H9 (cell line): Measurements from ENCODE around the gene MLIP. TPM values are rescaled to one million over a fixed set of nuclear protein-coding genes. Genes with fewer than 3 reads are reported as not detected.

ENCODE experiments used
- DNase-seq: peaks from one replicate; pipeline ENCODE4 v3.0.0-alpha.2; 2017
- H2AFZ ChIP-seq: one replicate; pipeline ENCODE4 v1.6.1; 2013; ENCODE audit warnings: mild to moderate bottlenecking, low read length, control low read depth, moderate library complexity
- H2AK5ac ChIP-seq: 2 replicates; pipeline ENCODE4 v1.6.1; 2013; ENCODE audit warnings: low read length, control low read depth, mixed read lengths; ENCODE audit not compliant: insufficient read length
- H2BK120ac ChIP-seq: one replicate; pipeline ENCODE4 v1.6.1; 2013; ENCODE audit warnings: low read depth, mild to moderate bottlenecking, low read length, control low read depth, inconsistent platforms; ENCODE audit not compliant: poor library complexity, severe bottlenecking
- H2BK12ac ChIP-seq: 2 replicates; pipeline ENCODE4 v1.6.1; 2013; ENCODE audit warnings: low read length, control low read depth, mixed read lengths, low read depth; ENCODE audit not compliant: insufficient read length
- H2BK15ac ChIP-seq: 2 replicates; pipeline ENCODE4 v1.6.1; 2013; ENCODE audit warnings: low read depth, low read length, control low read depth
- H2BK20ac ChIP-seq: one replicate; pipeline ENCODE4 v1.6.1; 2013; ENCODE audit warnings: low read depth, mild to moderate bottlenecking, low read length, control low read depth, inconsistent platforms; ENCODE audit not compliant: poor library complexity, severe bottlenecking
- H2BK5ac ChIP-seq: 2 replicates; pipeline ENCODE4 v1.6.1; 2013; ENCODE audit warnings: low read length, control low read depth, mixed read lengths; ENCODE audit not compliant: insufficient read length
- H3K14ac ChIP-seq: 2 replicates; pipeline ENCODE4 v1.6.1; 2013; ENCODE audit warnings: low read length, control low read depth; ENCODE audit not compliant: insufficient read depth
- H3K18ac ChIP-seq: 2 replicates; pipeline ENCODE4 v1.6.1; 2013; ENCODE audit warnings: low read depth, mild to moderate bottlenecking, mixed read lengths, low read length, control low read depth; ENCODE audit not compliant: insufficient read length
- H3K23ac ChIP-seq: 2 replicates; pipeline ENCODE4 v1.6.1; 2013; ENCODE audit warnings: low read length, control low read depth, mixed read lengths, low read depth; ENCODE audit not compliant: insufficient read length
- H3K23me2 ChIP-seq: 2 replicates; pipeline ENCODE4 v1.6.1; 2013; ENCODE audit warnings: low read depth, mild to moderate bottlenecking, mixed read lengths, low read length, control low read depth; ENCODE audit not compliant: insufficient read length, poor library complexity, severe bottlenecking
- H3K27ac ChIP-seq: 2 replicates; pipeline ENCODE4 v1.5.1; 2013; ENCODE audit warnings: low read length, control low read depth, mixed read lengths, low read depth; ENCODE audit not compliant: insufficient read length
- H3K27me3 ChIP-seq: 2 replicates; pipeline ENCODE4 v1.6.1; 2013; ENCODE audit warnings: low read length, control low read depth, inconsistent platforms; ENCODE audit not compliant: insufficient read depth
- H3K4ac ChIP-seq: 2 replicates; pipeline ENCODE4 v1.6.1; 2013; ENCODE audit warnings: low read depth, mild to moderate bottlenecking, control low read depth, inconsistent platforms, low read length, moderate library complexity
- H3K4me1 ChIP-seq: 2 replicates; pipeline ENCODE4 v1.6.1; 2013; ENCODE audit warnings: low read length, control low read depth, inconsistent platforms; ENCODE audit not compliant: insufficient read depth
- H3K4me2 ChIP-seq: 2 replicates; pipeline ENCODE4 v1.6.1; 2013; ENCODE audit warnings: low read length, control low read depth, mixed read lengths; ENCODE audit not compliant: insufficient read length, insufficient read depth
- H3K56ac ChIP-seq: 2 replicates; pipeline ENCODE4 v1.6.1; 2013; ENCODE audit warnings: low read depth, mild to moderate bottlenecking, mixed read lengths, low read length, control low read depth; ENCODE audit not compliant: insufficient read length
- H3K79me1 ChIP-seq: 2 replicates; pipeline ENCODE4 v1.6.1; 2013; ENCODE audit warnings: low read depth, mild to moderate bottlenecking, moderate library complexity, low read length, control low read depth, inconsistent platforms; ENCODE audit not compliant: insufficient read depth, poor library complexity, severe bottlenecking
- H3K79me2 ChIP-seq: 2 replicates; pipeline ENCODE4 v1.6.1; 2013; ENCODE audit warnings: low read length, control low read depth, inconsistent platforms; ENCODE audit not compliant: insufficient read depth
- H3K9ac ChIP-seq: 2 replicates; pipeline ENCODE4 v1.6.1; 2013; ENCODE audit warnings: low read length, control low read depth, mixed read lengths; ENCODE audit not compliant: insufficient read length; ENCODE audit errors: extremely low read depth
- H3K9me3 ChIP-seq: one replicate; pipeline ENCODE4 v1.6.1; 2013; ENCODE audit warnings: low read depth, low read length, inconsistent platforms; ENCODE audit not compliant: control insufficient read depth
- H3T11ph ChIP-seq: one replicate; pipeline ENCODE4 v1.6.1; 2013; ENCODE audit warnings: mild to moderate bottlenecking, low read length, control low read depth, inconsistent platforms
- H4K20me1 ChIP-seq: one replicate; pipeline ENCODE4 v1.6.1; 2013; ENCODE audit not compliant: control insufficient read depth, insufficient read length, insufficient read depth
- H4K5ac ChIP-seq: 2 replicates; pipeline ENCODE4 v1.6.1; 2013; ENCODE audit warnings: low read depth, mild to moderate bottlenecking, mixed read lengths, low read length, control low read depth; ENCODE audit not compliant: insufficient read length
- H4K8ac ChIP-seq: replicated peaks from 2 replicates; pipeline ENCODE4 v1.6.1; 2013; ENCODE audit warnings: low read length, control low read depth, mixed read lengths, low read depth; ENCODE audit not compliant: insufficient read length
- H4K91ac ChIP-seq: 2 replicates; pipeline ENCODE4 v1.6.1; 2013; ENCODE audit warnings: low read depth, mild to moderate bottlenecking, moderate library complexity, mixed read lengths, low read length, control low read depth; ENCODE audit not compliant: insufficient read length
- H3K27ac Mint-ChIP-seq, 3 experiments: 2 replicates in 2 of 3; 3 replicates in 1 of 3; pipeline ENCODE4 v1.8.0; 2020 to 2021; ENCODE audit warnings: mixed read lengths in 3 of 3, mild to moderate bottlenecking in 1 of 3, moderate library complexity in 1 of 3
- H3K27me3 Mint-ChIP-seq: 2 replicates; pipeline ENCODE4 v1.8.0; 2021; ENCODE audit warnings: low read depth, mild to moderate bottlenecking, moderate library complexity, mixed read lengths
- H3K36me3 Mint-ChIP-seq, 3 experiments: 2 replicates in 2 of 3; 3 replicates in 1 of 3; pipeline ENCODE4 v1.8.0; 2020 to 2021; ENCODE audit warnings: low read depth in 3 of 3, mixed read lengths in 3 of 3; ENCODE audit not compliant: insufficient read depth in 1 of 3
- H3K4me1 Mint-ChIP-seq, 2 experiments: 2 replicates each; pipeline ENCODE4 v1.8.0; 2020; ENCODE audit warnings: mixed read lengths in 2 of 2
- H3K4me3 Mint-ChIP-seq, 2 experiments: 2 replicates in 1 of 2; 3 replicates in 1 of 2; pipeline ENCODE4 v1.8.0; 2020 to 2021; ENCODE audit warnings: mild to moderate bottlenecking in 2 of 2, mixed read lengths in 2 of 2, moderate library complexity in 1 of 2
- H3K9me3 Mint-ChIP-seq, 2 experiments: 2 replicates in 1 of 2; 3 replicates in 1 of 2; pipeline ENCODE4 v1.8.0; 2020; ENCODE audit warnings: mild to moderate bottlenecking in 2 of 2, mixed read lengths in 2 of 2, moderate library complexity in 1 of 2
- CTCF ChIP-seq: fragments of 200-600 bp; sonication (generic); conservative IDR thresholded peaks from 3 replicates; pipeline ENCODE4 v1.8.0; 2021; ENCODE audit warnings: antibody characterized with exemption, mild to moderate bottlenecking
- WGBS: extraction: QIAGEN DNeasy Blood & Tissue Kit; methylation state at CpG from one replicate; pipeline ENCODE4 v1.1.7; 2013; ENCODE audit warnings: missing lambda C conversion rate, low lambda C conversion rate, mixed read lengths; ENCODE audit not compliant: insufficient read length; ENCODE audit errors: extremely low coverage; 5-methylcytosine and 5-hydroxymethylcytosine counted together
- total RNA-seq: library from RNA; stranded (reverse); gene quantifications from 2 replicates; pipeline ENCODE4 v1.2.1, GENCODE V29; 2021

Gene MLIP
- total RNA-seq, 1 experiment from 2014 or later: not detected

- H3K79me1 ChIP-seq: no peaks in the 10 kb centered on the region
- no peak overlapping the region for H3K9ac ChIP-seq
- H3K27ac Mint-ChIP-seq: no peak overlapping the region
- no peak overlapping the region for H3K4ac ChIP-seq
- H3K23ac ChIP-seq: no peak overlapping the region
- H2AK5ac ChIP-seq: no peak overlapping the region
- no peak overlapping the region for H3K4me3 Mint-ChIP-seq
- H3K4me2 ChIP-seq: no peak overlapping the region
- no peaks in the 10 kb centered on the region for H3K9me3 Mint-ChIP-seq
- H3K18ac ChIP-seq: no peak overlapping the region
- no peak overlapping the region for H4K5ac ChIP-seq
- H3K14ac ChIP-seq: no peak overlapping the region
- no peaks in the 10 kb centered on the region for H3K79me2 ChIP-seq
- H2BK5ac ChIP-seq: no peak overlapping the region
- H4K91ac ChIP-seq: no peak overlapping the region
- no peak for DNase-seq
- no peak overlapping the region for H2BK120ac ChIP-seq
- H2AFZ ChIP-seq: no peak overlapping the region
- no peaks in the 10 kb centered on the region for H4K20me1 ChIP-seq
- H3K56ac ChIP-seq: no peak overlapping the region
- no peaks in the 10 kb centered on the region for H3K27me3 Mint-ChIP-seq
- H3K4me1 Mint-ChIP-seq: no peaks in the 10 kb centered on the region
- no peaks in the 10 kb centered on the region for H3K27me3 ChIP-seq
- H4K8ac ChIP-seq: no peak overlapping the region
- TF ChIP-seq CTCF: no peak
- H2BK15ac ChIP-seq: no peak overlapping the region
- no peaks in the 10 kb centered on the region for H3K4me1 ChIP-seq
- no CpG with 5 or more reads among the region's 4 CpGs for WGBS
- H3K27ac ChIP-seq: no peak overlapping the region
- no peak overlapping the region for H2BK20ac ChIP-seq
- no peak overlapping the region for H2BK12ac ChIP-seq
- H3K23me2 ChIP-seq: no peaks in the 10 kb centered on the region
- no peak overlapping the region for H3T11ph ChIP-seq
- H3K36me3 Mint-ChIP-seq: no peaks in the 10 kb centered on the region
- no peaks in the 10 kb centered on the region for H3K9me3 ChIP-seq
Observed at GRCh38 chr6:54094786-54095185, 16.5 kb upstream of the MLIP start.
